Retina (tissue), 1 donor: ENCODE results near the gene CD44.

Source experiments
- DNase-seq: peaks from one replicate; pipeline ENCODE4 v3.0.0-alpha.2; 2016

The CD44 gene

DNA sequence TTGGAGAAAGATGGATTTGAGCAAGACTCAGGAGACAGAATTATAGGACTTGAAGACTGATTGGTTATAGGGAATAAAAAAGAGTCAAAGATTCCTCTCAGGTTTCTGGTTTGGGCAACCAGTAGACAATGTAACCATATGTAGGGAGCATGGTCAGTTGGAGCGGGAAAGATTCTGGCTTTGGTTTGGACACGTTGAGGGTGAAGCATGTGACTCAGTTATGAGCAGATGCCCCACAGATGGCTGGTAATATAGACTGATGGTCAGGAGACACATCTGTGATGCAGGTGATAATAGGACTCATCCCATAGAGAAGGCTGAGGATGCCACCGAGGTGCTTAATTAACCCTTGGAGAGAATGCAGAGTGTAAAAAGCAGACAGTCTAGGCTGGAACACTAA, 132.1 kb downstream of the CD44 start:
- no peak for DNase-seq

DNA sequence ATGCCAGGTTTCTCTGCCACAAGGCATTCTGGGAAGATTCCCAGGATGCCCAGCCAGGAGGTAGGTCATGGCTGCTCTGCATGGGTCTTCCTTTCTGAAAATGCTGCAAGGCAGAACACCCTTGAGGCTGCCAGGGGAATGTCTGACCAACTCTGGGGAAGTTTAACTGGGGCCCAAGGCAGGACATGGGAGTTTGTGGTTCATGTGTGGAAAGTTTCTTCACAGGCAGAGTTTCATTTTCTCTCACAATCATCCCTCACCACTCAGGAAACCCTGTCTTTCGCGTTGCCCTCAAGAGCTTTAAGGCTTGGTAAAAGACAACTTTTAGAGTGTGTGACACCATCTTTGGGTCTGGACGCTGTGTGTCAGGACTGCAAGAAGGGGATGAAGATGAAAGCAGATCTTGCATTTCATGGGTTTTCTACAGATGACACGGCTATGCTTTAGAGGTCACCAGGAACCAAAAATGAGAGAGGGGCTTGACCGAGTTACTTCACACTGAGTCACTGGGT, 133.5 kb downstream of the CD44 start:
- DNase-seq = no peak

- DNase-seq = no peak
Measured at GRCh38 chr11:35274909-35275785, 136.2 kb downstream of the CD44 start.

DNA sequence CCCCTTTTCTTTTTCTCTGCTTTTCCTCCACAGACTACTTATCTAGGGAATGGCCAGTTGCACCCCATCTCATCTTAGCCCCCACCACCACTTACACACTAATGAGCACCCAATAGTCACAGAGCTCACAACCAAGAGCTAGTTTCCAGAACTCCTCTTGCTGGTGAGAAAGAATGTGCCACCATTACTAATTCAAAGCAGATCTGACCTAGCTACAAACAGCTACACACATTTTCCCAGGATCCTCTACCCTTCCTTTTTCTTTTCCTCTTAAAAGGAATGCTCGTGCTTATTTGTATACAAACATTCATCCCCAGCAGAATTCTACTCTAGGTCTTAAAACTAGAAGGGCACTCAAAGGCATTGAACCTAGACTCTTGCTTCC, 136.8 kb downstream of the CD44 start:
- no peak for DNase-seq

GRCh38 chr11:35276396-35277145, 137.6 kb downstream of the CD44 start:
- DNase-seq = no peak

DNA sequence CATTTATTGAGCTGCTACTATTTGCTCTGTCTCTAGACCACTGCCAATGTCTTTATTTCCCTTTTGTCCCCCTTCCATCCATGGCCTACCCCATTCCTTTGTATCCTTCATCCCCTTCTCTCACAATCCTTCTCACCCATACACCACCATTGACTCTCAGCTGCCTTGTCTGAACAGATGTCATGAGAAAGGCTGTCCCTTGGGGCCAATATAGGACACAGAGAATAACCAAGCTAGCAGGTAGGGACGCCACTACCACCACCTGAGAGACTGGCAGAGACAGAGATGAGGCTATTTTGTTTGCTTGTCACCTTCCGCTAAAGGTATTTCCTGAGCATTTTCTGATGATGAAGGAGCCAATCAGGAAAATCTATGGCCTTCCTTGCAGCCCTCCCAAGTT, 138.9 kb downstream of the CD44 start:
- DNase-seq = no peak

DNA sequence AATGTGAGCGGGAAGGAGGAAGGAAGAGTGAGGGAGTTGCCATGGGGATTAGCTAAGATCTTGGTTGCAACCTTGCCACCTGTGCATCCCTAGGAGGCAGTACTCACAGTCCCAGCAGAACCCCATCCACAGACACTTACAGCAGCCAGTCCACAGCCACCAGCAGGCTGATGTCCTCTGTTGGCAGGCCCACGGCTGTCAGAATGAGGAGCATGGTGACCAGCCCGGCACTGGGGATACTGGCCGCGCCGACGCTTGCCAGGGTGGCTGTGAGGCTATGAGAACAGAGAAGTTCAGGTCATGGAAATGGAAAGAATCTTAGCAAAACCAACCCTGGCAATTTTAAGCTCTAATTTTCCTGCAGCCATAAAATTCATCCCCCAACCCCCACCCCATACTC, 141.8 kb downstream of the CD44 start:
- no peak for DNase-seq

DNA sequence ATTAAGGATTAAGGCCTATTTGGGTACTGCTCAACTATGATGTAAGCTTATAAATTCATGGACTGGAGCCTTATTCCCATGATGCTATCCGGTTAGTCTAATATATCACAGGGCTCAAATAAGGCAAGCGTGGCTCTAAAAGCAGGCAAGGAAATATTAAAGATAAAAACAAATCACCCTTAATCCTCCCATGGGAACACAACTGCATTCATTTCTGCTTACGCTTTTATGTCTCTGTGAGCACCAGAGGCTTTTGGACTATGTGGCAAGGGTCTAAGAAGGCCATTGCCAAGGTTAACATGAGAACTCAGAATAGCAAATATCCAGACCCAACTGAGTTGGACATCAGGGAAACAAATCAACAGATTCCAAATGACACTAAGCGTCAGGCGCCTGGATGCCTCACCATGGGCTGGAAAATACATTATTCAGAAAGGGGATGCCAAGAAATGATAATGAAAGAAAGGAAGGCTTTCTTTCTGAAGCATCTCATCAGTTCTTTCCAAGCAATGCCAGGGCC, 142.3 kb downstream of the CD44 start:
- no peak for DNase-seq
